Fibroblast of the aortic adventitia (primary cell): Measurements from ENCODE around the gene COL13A1. TPM values are rescaled to one million over a fixed set of nuclear protein-coding genes. Genes with fewer than 3 reads are reported as not detected.

Source experiments
- total RNA-seq: library from RNA; depleted of rRNA; stranded (reverse); fragments of >200 nt; gene quantifications from 2 replicates; pipeline ENCODE4 v1.2.3, GENCODE V29; 2012; ENCODE audit warnings: low replicate concordance

Gene COL13A1
- total RNA-seq, 1 donor: 10.7 TPM

Other genes with a start within 250 kb of the COL13A1 start
- gene NEUROG3, start 228.5 kb upstream of the COL13A1 start, total RNA-seq: not detected in 2 replicates
- not detected in 2 replicates for gene FAM241B, start 171.7 kb upstream of the COL13A1 start, total RNA-seq